RPMI8226 (cell line): ENCODE data around the gene FCHO2.
"Not testable (repeated sequence)": the region's sequence is repeated elsewhere in the genome, so short reads cannot be mapped to it uniquely, and the experiment has no call there.

Source experiments
- DNase-seq: peaks from one replicate; pipeline ENCODE4 v3.0.0-alpha.2; 2015

FCHO2 gene

DNA sequence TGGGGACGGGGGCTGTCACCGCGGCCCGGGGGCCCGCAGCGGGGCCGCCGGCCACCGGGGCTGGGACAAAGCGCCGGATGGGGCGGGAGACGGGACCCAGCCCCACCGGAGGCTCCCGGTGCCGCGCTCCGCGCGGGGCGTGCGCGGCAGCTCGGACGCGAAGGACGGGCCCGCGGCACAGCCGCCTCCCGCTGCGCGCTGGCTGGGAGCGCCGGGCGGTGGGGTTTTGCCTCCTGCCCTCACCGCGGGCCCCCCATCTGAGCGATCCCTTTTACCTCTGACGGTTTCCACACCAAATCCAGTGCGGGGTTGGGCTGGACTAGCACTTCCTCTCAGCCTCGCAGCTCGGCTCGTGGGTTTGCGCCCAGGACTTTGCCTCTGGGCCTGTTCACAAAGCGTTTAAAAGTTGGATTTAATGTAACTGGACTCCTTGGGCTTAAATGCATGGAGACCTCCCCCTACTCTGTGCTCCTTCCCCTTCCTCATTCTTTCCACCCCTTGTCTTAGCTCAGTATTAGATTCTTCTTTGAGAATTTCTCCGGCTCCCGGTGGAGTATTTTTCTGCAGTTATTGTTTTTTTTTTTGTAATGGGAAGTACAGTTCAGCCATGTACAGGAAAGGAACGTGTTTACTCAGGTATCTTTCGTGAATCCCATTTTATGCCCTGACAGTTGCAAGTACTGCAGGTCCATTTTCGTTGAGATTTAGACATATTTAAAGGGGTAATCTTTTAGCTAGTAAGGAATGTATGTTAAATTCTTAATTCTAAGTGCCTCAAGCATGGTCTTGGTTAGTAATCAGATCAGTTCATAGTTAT is 691 bp downstream of the FCHO2 start:
- DNase-seq: peak; percentile 51

GRCh38 chr5:72957337-72957736 is 1.5 kb downstream of the FCHO2 start:
- no peak for DNase-seq

DNA sequence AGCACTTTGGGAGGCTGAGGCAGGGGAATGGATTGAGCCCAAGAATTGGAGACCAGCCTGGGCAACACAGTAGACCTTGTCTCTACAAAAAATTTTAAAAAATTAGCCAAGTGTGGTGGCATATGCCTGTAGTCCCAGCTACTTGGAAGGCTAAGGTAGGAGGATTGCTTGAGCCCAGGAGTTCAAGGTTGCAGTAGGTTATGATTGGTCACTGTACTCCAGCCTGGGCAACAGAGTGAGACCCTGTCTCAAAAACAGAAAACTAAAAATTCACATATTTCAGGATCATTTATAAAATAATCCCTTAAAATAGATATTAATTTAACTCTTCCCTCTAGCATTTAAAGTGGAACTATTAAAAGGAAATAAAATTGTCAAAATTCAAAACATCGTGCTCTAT is 3.4 kb downstream of the FCHO2 start:
- DNase-seq: no peak

DNA sequence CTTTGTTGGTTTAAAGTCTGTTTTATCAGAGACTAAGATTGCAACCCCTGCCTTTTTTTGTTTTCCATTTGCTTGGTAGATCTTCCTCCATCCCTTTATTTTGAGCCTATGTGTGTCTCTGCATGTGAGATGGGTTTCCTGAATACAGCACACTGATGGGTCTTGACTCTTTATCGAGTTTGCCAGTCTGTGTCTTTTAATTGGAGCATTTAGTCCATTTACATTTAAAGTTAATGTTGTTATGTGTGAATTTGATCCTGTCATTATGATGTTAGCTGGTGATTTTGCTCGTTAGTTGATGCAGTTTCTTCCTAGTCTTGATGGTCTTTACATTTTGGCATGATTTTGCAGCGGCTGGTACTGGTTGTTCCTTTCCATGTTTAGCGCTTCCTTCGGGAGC is 18.6 kb downstream of the FCHO2 start:
- DNase-seq: not testable (repeated sequence)

- DNase-seq: not testable (repeated sequence)
Measured at GRCh38 chr5:72976810-72977209, 21.0 kb downstream of the FCHO2 start.

- DNase-seq: no peak
Measured at GRCh38 chr5:72985719-72986118, 29.9 kb downstream of the FCHO2 start.

- DNase-seq: no peak
Measured at GRCh38 chr5:72988769-72989168, 32.9 kb downstream of the FCHO2 start.

- peak; percentile 34 for DNase-seq
Measured at GRCh38 chr5:72991394-72991793, 35.6 kb downstream of the FCHO2 start.

DNA sequence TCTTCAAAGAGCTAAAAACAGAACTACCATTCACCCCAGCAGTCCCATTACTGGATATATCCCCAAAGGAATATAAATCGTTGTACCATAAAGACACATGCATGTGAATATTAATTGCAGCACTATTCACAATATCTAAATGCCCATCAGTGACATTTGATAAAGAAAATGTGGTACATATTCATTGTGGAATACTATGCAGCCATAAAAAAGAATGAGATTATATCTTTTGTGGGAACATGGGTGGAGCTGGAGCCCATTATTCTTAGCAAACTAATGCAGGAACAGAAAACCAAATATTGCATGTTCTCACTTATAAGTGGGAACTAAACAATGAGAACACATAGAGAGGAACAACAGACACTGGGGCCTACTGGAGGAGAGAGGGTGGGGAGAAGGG is 38.7 kb downstream of the FCHO2 start:
- DNase-seq: no peak

DNA sequence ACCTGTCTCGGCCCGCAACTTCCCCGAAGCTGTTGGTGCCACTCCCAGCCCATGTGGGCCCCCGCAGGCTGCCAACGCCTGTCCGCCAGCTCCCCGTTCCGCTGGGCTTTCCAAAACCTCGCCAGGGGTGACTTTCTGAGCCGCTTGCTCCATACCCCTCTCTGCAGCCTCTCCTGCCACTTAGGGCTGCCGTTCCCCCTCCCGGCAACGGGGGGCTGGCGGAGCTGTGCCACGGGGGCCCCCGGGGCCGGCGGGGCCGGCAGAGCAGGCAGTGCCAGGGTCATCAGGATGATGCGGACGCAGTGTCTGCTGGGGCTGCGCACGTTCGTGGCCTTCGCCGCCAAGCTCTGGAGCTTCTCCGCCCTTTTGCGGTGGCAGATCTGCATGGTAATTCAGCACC is 40.8 kb downstream of the FCHO2 start:
- DNase-seq: no peak

DNA sequence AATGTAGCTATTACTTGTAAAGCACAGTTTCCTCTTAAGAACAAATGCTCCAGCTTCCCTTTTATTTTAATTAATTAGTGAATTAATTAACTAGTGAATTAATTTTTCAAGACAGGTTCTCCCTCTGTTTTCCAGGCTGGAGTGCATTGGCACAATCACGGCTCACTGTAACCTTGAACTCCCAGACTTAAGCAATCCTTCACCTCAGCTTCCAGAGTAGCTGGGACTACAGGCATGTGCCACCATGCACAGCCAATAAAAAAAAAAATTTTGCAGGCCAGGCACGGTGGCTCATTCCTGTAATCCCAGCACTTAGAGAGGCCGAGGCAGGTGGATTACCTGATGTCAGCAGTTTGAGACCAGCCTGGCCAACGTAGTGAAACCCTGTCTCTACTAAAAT is 44.1 kb downstream of the FCHO2 start:
- no peak for DNase-seq

DNA sequence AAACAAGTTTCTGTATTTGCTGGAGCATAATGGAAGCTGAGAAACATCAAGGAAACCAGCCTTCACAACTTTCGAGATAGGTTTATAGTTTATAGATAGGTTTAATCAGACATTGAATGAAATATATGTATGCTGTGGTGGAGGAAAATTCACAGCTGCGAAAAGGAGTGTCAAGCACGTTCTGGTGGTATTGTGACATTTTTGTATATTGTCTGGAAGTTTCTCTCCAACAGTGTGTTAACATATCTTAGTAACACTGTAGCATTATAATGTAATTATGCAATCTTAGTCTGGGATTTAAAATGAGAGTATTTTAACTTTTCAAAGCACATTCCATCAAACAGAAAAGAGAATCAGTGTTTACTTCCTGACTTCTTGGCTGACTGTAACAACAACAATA is 50.0 kb downstream of the FCHO2 start:
- no peak for DNase-seq

DNA sequence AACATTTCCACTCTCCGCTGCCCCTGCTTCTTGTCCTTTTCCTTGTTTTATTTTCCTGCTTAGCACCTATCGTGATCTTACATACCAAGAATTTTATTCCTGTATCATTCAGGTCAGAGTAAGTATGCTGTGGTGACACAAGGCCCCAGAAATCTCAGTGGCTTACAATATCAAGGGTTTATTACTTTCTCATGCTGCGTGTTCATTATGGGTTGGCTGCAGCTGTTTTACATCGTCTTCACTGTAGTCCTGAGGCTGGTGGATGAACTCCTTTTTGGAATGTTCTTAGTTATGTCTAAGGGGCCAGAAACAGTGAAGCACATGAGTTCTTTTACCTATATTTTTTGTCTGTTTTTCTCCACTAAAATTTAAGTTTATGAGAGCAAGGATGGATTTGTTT is 51.2 kb downstream of the FCHO2 start:
- DNase-seq: no peak

DNA sequence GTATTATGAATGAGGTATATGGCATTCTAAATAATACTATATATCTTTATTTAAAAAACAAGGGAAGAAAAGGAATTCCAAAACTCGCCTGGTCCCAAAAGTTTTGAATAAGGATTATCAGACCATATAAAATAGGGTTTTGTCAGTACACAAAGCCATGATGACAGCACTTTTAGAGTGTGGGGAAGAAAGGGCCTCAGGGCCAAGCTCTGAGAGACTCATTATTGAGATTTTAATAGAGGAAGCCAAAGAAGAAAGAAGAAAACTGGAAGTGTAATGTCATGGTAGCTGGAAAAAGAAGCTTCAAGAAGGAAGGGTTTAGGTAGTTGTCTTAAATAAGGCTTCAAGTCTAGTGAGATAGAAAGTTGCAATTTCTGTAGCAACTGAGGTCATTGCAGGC is 53.0 kb downstream of the FCHO2 start:
- DNase-seq: no peak

DNA sequence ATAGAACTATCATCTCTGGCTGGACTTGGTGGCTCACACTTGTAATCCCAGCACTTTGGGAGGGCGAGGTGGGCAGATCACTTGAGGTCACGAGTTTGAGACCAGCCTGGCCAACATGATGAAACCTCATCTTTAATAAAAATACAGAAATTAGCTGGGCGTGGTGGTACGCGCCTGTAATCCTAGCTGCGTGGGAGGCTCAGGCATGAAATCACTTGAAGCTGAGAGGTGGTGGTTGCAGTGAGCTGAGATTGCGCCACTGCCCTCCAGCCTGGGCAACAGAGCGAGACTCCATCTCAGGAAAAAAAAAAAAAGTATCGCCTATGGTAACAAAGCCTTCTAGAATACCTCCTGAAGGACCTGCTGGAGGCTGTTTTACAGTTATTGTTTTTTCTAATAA is 55.8 kb downstream of the FCHO2 start:
- not testable (repeated sequence) for DNase-seq

- no peak for DNase-seq
Measured at GRCh38 chr5:73018892-73019291, 63.1 kb downstream of the FCHO2 start.

DNA sequence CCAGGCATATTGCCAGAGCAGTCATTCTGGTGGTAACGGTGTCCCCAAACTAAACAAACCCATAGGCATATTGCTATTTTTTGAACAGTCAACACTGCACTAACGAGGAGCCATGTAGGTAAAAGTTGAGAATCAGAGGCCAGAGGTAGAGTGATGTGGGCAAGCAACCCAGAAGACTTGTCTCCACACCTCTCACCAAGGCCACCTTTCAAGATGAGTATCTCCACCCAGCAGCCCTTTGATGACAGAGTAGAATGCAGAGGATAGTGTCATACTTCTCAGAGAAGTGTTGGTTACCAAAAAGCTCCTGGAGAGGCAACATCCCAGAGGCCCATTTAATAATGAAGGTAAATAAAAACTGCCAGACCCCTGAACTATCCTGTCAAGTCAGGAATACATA is 63.9 kb downstream of the FCHO2 start:
- no peak for DNase-seq

DNA sequence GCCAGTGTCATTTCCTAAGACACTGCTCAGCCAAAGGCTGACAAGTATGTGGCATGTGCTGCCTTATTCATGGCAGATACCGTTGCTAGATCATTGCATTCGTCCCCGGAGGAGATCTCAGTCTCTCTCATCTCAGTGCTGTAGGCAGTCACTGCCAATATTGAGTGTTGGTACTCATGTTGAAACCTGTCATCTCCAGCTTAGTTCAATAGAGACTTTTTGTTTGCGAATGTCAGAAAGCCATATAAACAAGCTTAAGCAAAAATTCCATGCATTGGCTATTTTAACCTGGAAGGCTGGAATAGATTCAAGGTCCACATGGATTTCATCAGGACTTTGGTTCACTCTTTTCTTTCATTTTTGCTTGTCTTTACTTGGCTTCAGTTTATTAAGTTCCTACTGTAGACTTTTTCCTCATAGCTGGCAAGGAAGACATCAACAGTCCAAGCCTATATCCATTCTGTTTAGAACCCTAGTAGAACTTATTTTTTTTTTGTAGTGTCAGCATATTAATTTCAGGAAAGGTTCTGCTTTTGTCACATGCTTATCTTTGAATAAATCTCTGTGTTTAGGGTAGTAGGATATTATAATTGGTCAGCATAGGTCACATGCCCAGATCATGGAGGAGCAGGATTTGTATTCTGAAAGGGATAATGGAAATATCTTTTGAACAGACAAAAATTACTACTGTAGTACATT is 66.8 kb downstream of the FCHO2 start:
- DNase-seq: no peak

GRCh38 chr5:73024946-73025544 is 69.2 kb downstream of the FCHO2 start:
- DNase-seq: not testable (repeated sequence)

GRCh38 chr5:73027361-73027760 is 71.5 kb downstream of the FCHO2 start:
- no peak for DNase-seq

- DNase-seq: no peak
Measured at GRCh38 chr5:73027816-73028215, 72.0 kb downstream of the FCHO2 start.

GRCh38 chr5:73028991-73029595 is 73.3 kb downstream of the FCHO2 start:
- no peak for DNase-seq

GRCh38 chr5:73030531-73030930 is 74.7 kb downstream of the FCHO2 start:
- DNase-seq: peak; percentile 62

- DNase-seq: no peak
Measured at GRCh38 chr5:73030995-73031394, 75.2 kb downstream of the FCHO2 start.
